Measurements from ENCODE around the gene B3GALT5. TPM values are rescaled to one million over a fixed set of nuclear protein-coding genes. Genes with fewer than 3 reads are reported as not detected.

B3GALT5 gene
- total RNA-seq, 1 donor from 2014 or later, result not detected

GRCh38 chr21:39638281-39638680 lies 25.5 kb downstream of the B3GALT5 start:
- Mint-ChIP-seq H3K36me3 (ENCODE audit: low read depth) (no peaks in the 10 kb centered on the region), H3K4me3 (ENCODE audit: unreplicated experiment) (no peak overlapping the region), H3K4me1 (ENCODE audit: low read depth) (peaks cover 16% of the 10 kb centered on the region), H3K27me3 (ENCODE audit: low read depth) (peaks cover 27% of the 10 kb centered on the region), H3K9me3 (ENCODE audit: low read depth) (no peaks in the 10 kb centered on the region), H3K27ac (ENCODE audit: unreplicated experiment) (no peak overlapping the region)
- TF ChIP-seq CTCF (IDR thresholded peaks at IDR 0.05), result no peak
- no peak for DNase-seq (ENCODE audit: low spot score)

- no peak overlapping the region for H3K4me3 Mint-ChIP-seq (ENCODE audit: unreplicated experiment)
- no peak for DNase-seq (ENCODE audit: low spot score)
- H3K27me3 Mint-ChIP-seq (ENCODE audit: low read depth), result peaks cover 41% of the 10 kb centered on the region
- no peaks in the 10 kb centered on the region for H3K9me3 Mint-ChIP-seq (ENCODE audit: low read depth)
- H3K36me3 Mint-ChIP-seq (ENCODE audit: low read depth), result no peaks in the 10 kb centered on the region
- no peak for TF ChIP-seq CTCF (IDR thresholded peaks at IDR 0.05)
- peaks cover 3% of the 10 kb centered on the region for H3K4me1 Mint-ChIP-seq (ENCODE audit: low read depth)
- H3K27ac Mint-ChIP-seq (ENCODE audit: unreplicated experiment), result no peak overlapping the region
Observed at GRCh38 chr21:39640754-39641153, 28.0 kb downstream of the B3GALT5 start.

GRCh38 chr21:39641827-39642450 lies 29.2 kb downstream of the B3GALT5 start:
- H3K27me3 Mint-ChIP-seq (ENCODE audit: low read depth), result peaks cover 39% of the 10 kb centered on the region
- TF ChIP-seq CTCF (IDR thresholded peaks at IDR 0.05), result no peak
- H3K4me1 Mint-ChIP-seq (ENCODE audit: low read depth), result peaks cover 3% of the 10 kb centered on the region
- H3K4me3 Mint-ChIP-seq (ENCODE audit: unreplicated experiment), result no peak overlapping the region
- no peak overlapping the region for H3K27ac Mint-ChIP-seq (ENCODE audit: unreplicated experiment)
- no peak for DNase-seq (ENCODE audit: low spot score)
- peaks cover 3% of the 10 kb centered on the region for H3K9me3 Mint-ChIP-seq (ENCODE audit: low read depth)
- no peaks in the 10 kb centered on the region for H3K36me3 Mint-ChIP-seq (ENCODE audit: low read depth)

- DNase-seq (ENCODE audit: low spot score), result no peak
- peaks cover 35% of the 10 kb centered on the region for H3K27me3 Mint-ChIP-seq (ENCODE audit: low read depth)
- peaks cover 3% of the 10 kb centered on the region for H3K9me3 Mint-ChIP-seq (ENCODE audit: low read depth)
- H3K27ac Mint-ChIP-seq (ENCODE audit: unreplicated experiment), result no peak overlapping the region
- no peak for TF ChIP-seq CTCF (IDR thresholded peaks at IDR 0.05)
- no peak overlapping the region for H3K4me3 Mint-ChIP-seq (ENCODE audit: unreplicated experiment)
- H3K36me3 Mint-ChIP-seq (ENCODE audit: low read depth), result no peaks in the 10 kb centered on the region
- peaks cover 5% of the 10 kb centered on the region for H3K4me1 Mint-ChIP-seq (ENCODE audit: low read depth)
Observed at GRCh38 chr21:39644062-39644560, 31.4 kb downstream of the B3GALT5 start.

- peaks cover 3% of the 10 kb centered on the region for H3K9me3 Mint-ChIP-seq (ENCODE audit: low read depth)
- no peak overlapping the region for H3K27ac Mint-ChIP-seq (ENCODE audit: unreplicated experiment)
- peaks cover 34% of the 10 kb centered on the region for H3K27me3 Mint-ChIP-seq (ENCODE audit: low read depth)
- no peak for DNase-seq (ENCODE audit: low spot score)
- H3K4me1 Mint-ChIP-seq (ENCODE audit: low read depth), result peaks cover 5% of the 10 kb centered on the region
- TF ChIP-seq CTCF (IDR thresholded peaks at IDR 0.05), result no peak
- no peak overlapping the region for H3K4me3 Mint-ChIP-seq (ENCODE audit: unreplicated experiment)
- no peaks in the 10 kb centered on the region for H3K36me3 Mint-ChIP-seq (ENCODE audit: low read depth)
Observed at GRCh38 chr21:39645331-39645730, 32.6 kb downstream of the B3GALT5 start.
